OCI-LY1 (cell line): ENCODE data around the gene ASMTL.

Experiments
- H2AFZ ChIP-seq: fragments of 200-600 bp; sonication (generic), shearing (Covaris generic); 2 replicates; pipeline ENCODE4 v1.6.0; 2014; ENCODE audit warnings: antibody characterized with exemption, mild to moderate bottlenecking, low read length
- H3F3A ChIP-seq: fragments of 200-600 bp; sonication (generic), shearing (Covaris generic); 2 replicates; pipeline ENCODE4 v1.6.0; 2014; ENCODE audit warnings: mild to moderate bottlenecking, antibody characterized with exemption, low read length, moderate library complexity; ENCODE audit not compliant: insufficient read depth
- H3K27ac ChIP-seq: fragments of 200-600 bp; sonication (generic); 2 replicates; pipeline ENCODE4 v1.5.1; 2014; ENCODE audit warnings: low read length, mixed run types, mild to moderate bottlenecking, low read depth; ENCODE audit not compliant: poor library complexity, severe bottlenecking
- H3K27me3 ChIP-seq: fragments of 200-600 bp; sonication (generic); 2 replicates; pipeline ENCODE4 v1.6.0; 2014; ENCODE audit warnings: antibody characterized with exemption, mild to moderate bottlenecking, low read length, moderate library complexity; ENCODE audit not compliant: insufficient read depth
- H3K36me3 ChIP-seq: fragments of 200-600 bp; sonication (generic); 2 replicates; pipeline ENCODE4 v1.6.1; 2014; ENCODE audit warnings: mild to moderate bottlenecking, antibody characterized with exemption, low read length, moderate library complexity, mixed read lengths; ENCODE audit not compliant: insufficient read depth
- H3K4me1 ChIP-seq: fragments of 200-600 bp; sonication (generic); 2 replicates; pipeline ENCODE4 v1.5.1; 2014; ENCODE audit warnings: mild to moderate bottlenecking, low read length, moderate library complexity; ENCODE audit not compliant: insufficient read depth, severe bottlenecking
- H3K4me2 ChIP-seq: fragments of 200-600 bp; sonication (generic), shearing (Covaris generic); 2 replicates; pipeline ENCODE4 v1.6.1; 2014; ENCODE audit warnings: low read length
- H3K4me3 ChIP-seq: fragments of 200-600 bp; sonication (generic); 2 replicates; pipeline ENCODE4 v1.5.1; 2014; ENCODE audit warnings: low read length, low read depth, mild to moderate bottlenecking, mixed read lengths; ENCODE audit not compliant: poor library complexity, severe bottlenecking
- H3K79me2 ChIP-seq: fragments of 200-600 bp; shearing (Covaris generic); 2 replicates; pipeline ENCODE4 v1.6.1; 2016; ENCODE audit warnings: mixed run types, low read length, mixed read lengths; ENCODE audit not compliant: insufficient read depth
- H3K9ac ChIP-seq: fragments of 200-600 bp; sonication (generic), shearing (Covaris generic); 2 replicates; pipeline ENCODE4 v1.6.1; 2014; ENCODE audit warnings: mild to moderate bottlenecking, low read length, mixed read lengths
- H3K9me2 ChIP-seq: fragments of 200-600 bp; sonication (generic), shearing (Covaris generic); 2 replicates; pipeline ENCODE4 v1.6.1; 2014; ENCODE audit warnings: low read depth, mild to moderate bottlenecking, low read length, mixed read lengths
- H3K9me3 ChIP-seq: fragments of 200-600 bp; shearing (Covaris generic); 2 replicates; pipeline ENCODE4 v1.6.1; 2014; ENCODE audit warnings: low read length, mixed read lengths
- H4K20me1 ChIP-seq: fragments of 200-600 bp; sonication (generic), shearing (Covaris generic); 2 replicates; pipeline ENCODE4 v1.6.0; 2016; ENCODE audit warnings: mild to moderate bottlenecking, low read length; ENCODE audit not compliant: insufficient read depth
- CTCF ChIP-seq: fragments of 200-600 bp; sonication (generic), shearing (Covaris generic); IDR thresholded peaks from 2 replicates; pipeline ENCODE4 v1.5.1; 2017; ENCODE audit warnings: mild to moderate bottlenecking, antibody characterized with exemption, low read length, moderate library complexity, mixed read lengths
- EZH2 ChIP-seq: fragments of 200-600 bp; sonication (generic), shearing (Covaris generic); IDR thresholded peaks from 2 replicates; pipeline ENCODE4 v1.8.0; 2017; ENCODE audit warnings: borderline replicate concordance, mixed run types, mild to moderate bottlenecking, antibody characterized with exemption, low read length, moderate library complexity, mixed read lengths

Gene ASMTL

DNA sequence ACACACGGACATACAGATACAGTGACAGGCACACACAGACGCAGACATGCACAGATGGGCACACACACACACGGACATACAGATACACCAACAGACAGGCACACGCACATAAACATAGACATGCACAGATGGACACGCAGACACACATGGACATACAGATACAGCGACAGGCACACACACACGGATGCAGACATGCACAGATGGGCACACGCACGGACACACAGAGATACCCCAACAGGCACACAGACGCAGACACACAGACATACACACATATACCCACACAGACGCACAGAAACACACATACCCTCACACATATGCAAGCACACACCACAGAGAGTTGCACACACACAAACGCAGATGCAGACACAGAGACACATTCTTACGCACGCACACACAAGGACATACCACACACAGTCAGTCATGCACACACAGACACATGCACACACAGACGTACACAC, 36.4 kb downstream of the ASMTL start:
- peaks cover 17% of the 10 kb centered on the region for H3K4me1 ChIP-seq
- no peak overlapping the region for H3K27ac ChIP-seq
- no peak overlapping the region for H3K4me3 ChIP-seq
- H3K9ac ChIP-seq, result no peak overlapping the region
- H4K20me1 ChIP-seq, result no peaks in the 10 kb centered on the region
- H3F3A ChIP-seq, result no peaks in the 10 kb centered on the region
- no peak overlapping the region for H2AFZ ChIP-seq
- no peaks in the 10 kb centered on the region for H3K9me3 ChIP-seq
- no peaks in the 10 kb centered on the region for H3K27me3 ChIP-seq
- no peaks in the 10 kb centered on the region for H3K9me2 ChIP-seq
- no peak overlapping the region for H3K4me2 ChIP-seq
- H3K36me3 ChIP-seq, result peaks cover 78% of the 10 kb centered on the region
- TF ChIP-seq CTCF (no peak), EZH2 (no peak)
- no peaks in the 10 kb centered on the region for H3K79me2 ChIP-seq

DNA sequence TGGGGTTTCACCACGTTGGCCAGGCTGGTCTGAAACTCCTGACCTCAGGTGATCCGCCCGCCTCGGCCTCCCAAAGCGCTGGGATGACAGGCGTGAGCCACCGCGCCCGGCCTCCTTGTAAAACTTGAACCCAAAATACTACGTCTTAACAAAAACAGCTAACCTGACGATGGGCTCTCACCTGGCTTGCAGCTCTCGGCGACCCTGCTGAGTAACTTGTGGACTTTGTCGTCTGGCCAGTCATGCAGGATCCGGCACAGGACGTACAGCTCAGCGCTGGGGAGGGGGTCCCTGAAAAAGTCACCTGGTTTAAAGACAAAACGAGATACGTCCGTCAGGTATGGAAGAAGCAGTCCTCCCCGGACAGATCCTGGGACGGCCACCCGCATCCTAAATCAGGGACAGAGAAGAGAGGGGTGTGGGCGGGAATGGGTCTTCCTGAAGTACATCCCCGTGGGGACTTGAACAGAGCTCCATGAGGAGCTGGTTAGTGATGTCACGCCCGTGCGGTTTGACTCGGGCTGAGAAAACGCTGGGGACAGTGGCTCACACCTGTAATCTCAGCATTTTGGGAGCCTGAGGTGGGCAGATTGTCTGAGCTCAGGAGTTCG, 40.1 kb downstream of the ASMTL start:
- H3K36me3 ChIP-seq, result peaks cover 59% of the 10 kb centered on the region
- no peaks in the 10 kb centered on the region for H3K4me1 ChIP-seq
- H2AFZ ChIP-seq, result no peak overlapping the region
- H3K27me3 ChIP-seq, result no peaks in the 10 kb centered on the region
- no peak for TF ChIP-seq EZH2
- no peak for TF ChIP-seq CTCF
- H3K9me2 ChIP-seq, result no peaks in the 10 kb centered on the region
- no peak overlapping the region for H3K9ac ChIP-seq
- no peaks in the 10 kb centered on the region for H3K9me3 ChIP-seq
- no peaks in the 10 kb centered on the region for H3K79me2 ChIP-seq
- H4K20me1 ChIP-seq, result no peaks in the 10 kb centered on the region
- no peak overlapping the region for H3K4me2 ChIP-seq
- no peak overlapping the region for H3K27ac ChIP-seq
- no peaks in the 10 kb centered on the region for H3F3A ChIP-seq
- no peak overlapping the region for H3K4me3 ChIP-seq

DNA sequence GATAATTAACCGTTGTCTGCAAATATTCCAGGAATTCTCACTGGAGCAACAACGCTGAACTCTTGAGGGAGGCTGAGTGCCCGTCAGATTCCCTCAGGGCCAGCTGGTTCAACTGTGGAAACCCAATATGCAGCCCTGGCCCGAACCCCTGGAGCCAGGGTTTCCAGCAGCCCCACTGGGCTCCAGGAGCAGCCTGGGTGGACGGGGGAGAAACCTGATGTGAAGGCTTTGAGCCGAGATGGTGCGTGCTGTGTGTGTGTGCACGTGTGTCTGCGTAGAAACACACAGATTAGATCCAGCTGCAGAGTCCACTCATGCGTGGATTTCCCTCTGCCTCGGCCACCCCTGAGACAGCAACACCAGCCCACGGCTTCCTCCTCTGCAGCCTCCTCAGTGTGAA, 41.4 kb downstream of the ASMTL start:
- no peak overlapping the region for H2AFZ ChIP-seq
- H3K4me2 ChIP-seq, result no peak overlapping the region
- H3K27me3 ChIP-seq, result no peaks in the 10 kb centered on the region
- H4K20me1 ChIP-seq, result no peaks in the 10 kb centered on the region
- peaks cover 59% of the 10 kb centered on the region for H3K36me3 ChIP-seq
- no peaks in the 10 kb centered on the region for H3F3A ChIP-seq
- H3K9ac ChIP-seq, result no peak overlapping the region
- TF ChIP-seq EZH2 (no peak), CTCF (no peak)
- H3K27ac ChIP-seq, result no peak overlapping the region
- no peaks in the 10 kb centered on the region for H3K79me2 ChIP-seq
- H3K9me2 ChIP-seq, result no peaks in the 10 kb centered on the region
- H3K4me1 ChIP-seq, result no peaks in the 10 kb centered on the region
- H3K9me3 ChIP-seq, result no peaks in the 10 kb centered on the region
- no peak overlapping the region for H3K4me3 ChIP-seq
